Body of pancreas (tissue), 4 donors: ENCODE measurements around the gene CD46. TPM values are rescaled to one million over a fixed set of nuclear protein-coding genes. Genes with fewer than 3 reads are reported as not detected.

Source experiments
- ATAC-seq: fragments of 150-250 bp; one replicate; pipeline ENCODE4 v1.9.1; 2016
- DNase-seq, 4 donors: peaks; one replicate each; pipeline ENCODE4 v3.0.0-alpha.2; 2019
- H3K27ac ChIP-seq, 4 donors: fragments of 200-600 bp; sonication (generic); 1 replicate in 3 of 4; 2 replicates in 1 of 4; pipeline versions ENCODE4 v1.5.1 to v1.6.1; 2016 to 2019; ENCODE audit warnings: mild to moderate bottlenecking in 1 of 4, mixed read lengths in 1 of 4, moderate library complexity in 1 of 4
- H3K27me3 ChIP-seq, 2 donors: fragments of 200-600 bp; sonication (generic); one replicate each; pipeline ENCODE4 v1.6.0; 2016; ENCODE audit warnings: mild to moderate bottlenecking in 1 of 2
- H3K36me3 ChIP-seq, 2 donors: fragments of 200-600 bp; sonication (generic); replicated peaks in 1 of 2; 2 replicates each; pipeline ENCODE4 v1.5.1; 2016; ENCODE audit warnings: low read depth in 2 of 2; ENCODE audit not compliant: insufficient read depth in 1 of 2
- H3K4me1 ChIP-seq: fragments of 200-600 bp; sonication (generic); one replicate; pipeline ENCODE4 v1.6.0; 2016
- H3K4me3 ChIP-seq, 2 donors: fragments of 200-600 bp; sonication (generic); 1 replicate in 1 of 2; 2 replicates in 1 of 2; pipeline ENCODE4 v1.5.1; 2016 to 2019
- H3K9me3 ChIP-seq, 3 donors: fragments of 200-600 bp; sonication (generic); 1 replicate in 2 of 3; 2 replicates in 1 of 3; pipeline ENCODE4 v1.5.1; 2016
- CTCF ChIP-seq, 7 experiments: fragments of 450-650 bp in 4 of 7; fragments of 200-600 bp in 3 of 7; sonication (generic) in 3 of 7; IDR thresholded peaks; one replicate each; pipeline ENCODE4 v1.5.1; 2016 to 2019; ENCODE audit warnings: antibody characterized with exemption in 7 of 7
- POLR2A ChIP-seq, 3 donors: fragments of 450-650 bp; IDR thresholded peaks; one replicate each; pipeline ENCODE4 v1.6.1; 2016; ENCODE audit warnings: antibody characterized with exemption in 3 of 3, mild to moderate bottlenecking in 2 of 3
- WGBS, 2 donors: methylation state at CpG; one replicate each; pipeline ENCODE4 v1.1.5; 2017; 5-methylcytosine and 5-hydroxymethylcytosine counted together
- intact Hi-C: fragments of 100-400 bp; cut with DNase I; formaldehyde crosslinking; loops from one replicate; pipeline ENCODE4 v1.15.1; 2023
- total RNA-seq, 2 donors: library from RNA; depleted of rRNA; stranded (reverse); fragments of >200 nt; gene quantifications; one replicate each; pipeline ENCODE4 v1.1.0, GENCODE V29; 2016

CD46 gene
- total RNA-seq, 2 donors from 2014 or later: 162 to 175 TPM

- ATAC-seq (no peak), DNase-seq (no peak)
- 89 to 97% methylated on average over 2 of the region's 2 CpGs for WGBS, 2 donors
- intact Hi-C loops: no loop called here
- Histone ChIP-seq H3K36me3 (peaks cover 0 to 44% of the 10 kb centered on the region in 2 donors), H3K9me3 (no peaks in the 10 kb centered on the region), H3K27ac (peak overlapping the region in 2 of 4 donors; percentile 25 to 75), H3K4me1 (peaks cover 93% of the 10 kb centered on the region), H3K4me3 (no peak overlapping the region), H3K27me3 (no peaks in the 10 kb centered on the region)
- TF ChIP-seq POLR2A (IDR thresholded peaks at IDR 0.05) (no peak), CTCF (IDR thresholded peaks at IDR 0.05) (no peak)
These were observed 58.3 kb downstream of the CD46 start for GRCh38 chr1:207810173-207810572.

- 40 to 58% methylated on average over 9 of the region's 9 CpGs for WGBS, 2 donors
- peak in 1 of 4 donors; percentile 15 for DNase-seq
- ATAC-seq: no peak
- Histone ChIP-seq H3K27me3 (no peaks in the 10 kb centered on the region), H3K36me3 (peaks cover 0 to 44% of the 10 kb centered on the region in 2 donors), H3K9me3 (no peaks in the 10 kb centered on the region), H3K27ac (peak overlapping the region; percentile 25 to 75 (median 47)), H3K4me3 (no peak overlapping the region), H3K4me1 (peaks cover 93% of the 10 kb centered on the region)
- intact Hi-C loops: no loop called here
- TF ChIP-seq CTCF (IDR thresholded peaks at IDR 0.05) (no peak), POLR2A (IDR thresholded peaks at IDR 0.05) (no peak)
These were observed 58.9 kb downstream of the CD46 start for GRCh38 chr1:207810606-207811295.

GRCh38 chr1:207811319-207811718 lies 59.5 kb downstream of the CD46 start:
- H3K4me3 ChIP-seq: no peak overlapping the region
- H3K27ac ChIP-seq: peak overlapping the region in 3 of 4 donors; percentile 59 to 75 (median 65)
- ATAC-seq: no peak
- H3K36me3 ChIP-seq: peaks cover 0 to 46% of the 10 kb centered on the region in 2 donors
- no peaks in the 10 kb centered on the region for H3K27me3 ChIP-seq
- DNase-seq: no peak
- intact Hi-C loops: no loop called here
- TF ChIP-seq CTCF (IDR thresholded peaks at IDR 0.05) (no peak), POLR2A (IDR thresholded peaks at IDR 0.05) (no peak)
- H3K4me1 ChIP-seq: peaks cover 93% of the 10 kb centered on the region
- WGBS, 2 donors: 80 to 85% methylated on average over 8 of the region's 8 CpGs
- H3K9me3 ChIP-seq: no peaks in the 10 kb centered on the region

- peaks cover 0 to 47% of the 10 kb centered on the region in 2 donors for H3K36me3 ChIP-seq
- H3K9me3 ChIP-seq: no peaks in the 10 kb centered on the region
- peak in 1 of 3 donors; percentile 23 for TF ChIP-seq POLR2A (IDR thresholded peaks at IDR 0.05)
- TF ChIP-seq CTCF (IDR thresholded peaks at IDR 0.05): peak in 5 of 7 experiments; percentile 33 to 70 (median 67)
- intact Hi-C loops: no loop called here
- peak; percentile 77 for ATAC-seq
- peak overlapping the region; percentile 59 to 75 (median 67) for H3K27ac ChIP-seq
- DNase-seq: peak; percentile 80 to 92 (median 89)
- no peaks in the 10 kb centered on the region for H3K27me3 ChIP-seq
- no peak overlapping the region for H3K4me3 ChIP-seq
- H3K4me1 ChIP-seq: peaks cover 93% of the 10 kb centered on the region
- WGBS, 2 donors: 28 to 42% methylated on average over 16 of the region's 16 CpGs
These were observed 60.3 kb downstream of the CD46 start for GRCh38 chr1:207811920-207812720.
